Stomach (tissue), 9 donors: ENCODE results near the gene ABCC8. TPM values are rescaled to one million over a fixed set of nuclear protein-coding genes. Genes with fewer than 3 reads are reported as not detected.

Experiments used
- DNase-seq, 2 donors: peaks; one replicate each; pipeline versions ENCODE4 v3.0.0 to v3.0.0-alpha.2; 2013 to 2019
- H3K27ac ChIP-seq, 5 donors: fragments of 200-600 bp in 4 of 5; sonication (generic) in 4 of 5; one replicate each; pipeline ENCODE4 v1.5.1; 2013 to 2019; ENCODE audit warnings: mild to moderate bottlenecking in 1 of 5, moderate library complexity in 1 of 5
- H3K27me3 ChIP-seq, 3 donors: fragments of 200-600 bp; sonication (generic); one replicate each; pipeline ENCODE4 v1.5.1; 2017 to 2019; ENCODE audit warnings: mixed run types in 1 of 3
- H3K36me3 ChIP-seq, 4 donors: fragments of 200-600 bp; sonication (generic); 1 replicate in 3 of 4; 2 replicates in 1 of 4; pipeline ENCODE4 v1.5.1; 2016 to 2019
- H3K4me1 ChIP-seq, 4 donors: fragments of 200-600 bp; sonication (generic); one replicate each; pipeline ENCODE4 v1.5.1; 2016 to 2019
- H3K4me3 ChIP-seq, 4 donors: fragments of 200-600 bp; sonication (generic) in 3 of 4; one replicate each; pipeline ENCODE4 v1.5.1; 2016 to 2019; ENCODE audit warnings: mild to moderate bottlenecking in 1 of 4
- H3K9me3 ChIP-seq, 4 donors: fragments of 200-600 bp; sonication (generic); one replicate each; pipeline ENCODE4 v1.5.1; 2016 to 2019
- CTCF ChIP-seq, 7 experiments: fragments of 450-650 bp in 4 of 7; fragments of 200-600 bp in 3 of 7; sonication (generic) in 3 of 7; IDR thresholded peaks; one replicate each; pipeline ENCODE4 v1.5.1; 2016 to 2019; ENCODE audit warnings: antibody characterized with exemption in 7 of 7, control low read depth in 2 of 7, mild to moderate bottlenecking in 1 of 7
- EP300 ChIP-seq: sonication (generic); formaldehyde crosslinking; IDR thresholded peaks from one replicate; pipeline ENCODE4 v1.6.1; 2017; ENCODE audit warnings: antibody characterized with exemption
- POLR2A ChIP-seq, 4 donors: fragments of 450-650 bp; IDR thresholded peaks; one replicate each; pipeline ENCODE4 v1.6.1; 2016; ENCODE audit warnings: antibody characterized with exemption in 4 of 4, control low read depth in 2 of 4, mild to moderate bottlenecking in 1 of 4, moderate library complexity in 1 of 4
- POLR2AphosphoS5 ChIP-seq, 3 donors: sonication (generic); formaldehyde crosslinking; IDR thresholded peaks; one replicate each; pipeline ENCODE4 v1.6.1; 2016; ENCODE audit warnings: antibody characterized with exemption in 3 of 3
- WGBS, 5 donors: extraction: QIAGEN DNeasy Blood & Tissue Kit in 3 of 5; methylation state at CpG; one replicate each; pipeline versions ENCODE4 v1.1.5 to v1.1.7; 2013 to 2018; 5-methylcytosine and 5-hydroxymethylcytosine counted together
- intact Hi-C: fragments of 100-400 bp; cut with DNase I; formaldehyde crosslinking; loops from one replicate; pipeline ENCODE4 v1.15.1; 2023; ENCODE audit warnings: low total_unique reads
- polyA plus RNA-seq, 3 donors: library from polyadenylated mRNA; stranded (reverse); fragments of 200-250 nt; gene quantifications; one replicate each; pipeline ENCODE4 v1.2.3, GENCODE V29; 2013
- total RNA-seq, 5 donors: library from RNA; depleted of rRNA; stranded (reverse); fragments of >200 nt; gene quantifications; one replicate each; pipeline versions ENCODE4 v1.1.0 to v1.2.3, GENCODE V29; 2014 to 2016
- donor health status: healthy with polysubstance abuse.
- donor health status: Bipolar disorder and iron deficiency.
- donor health status: healthy.

ABCC8 gene
- total and polyA plus RNA-seq, 8 donors = 3.9 to 69.6 (median 32.1) TPM; not detected in 1

- Histone ChIP-seq H3K9me3 (no peaks in the 10 kb centered on the region), H3K27ac (peak overlapping the region; percentile 34 to 77 (median 67)), H3K4me1 (peaks cover 22 to 52% (median 33%) of the 10 kb centered on the region in 4 donors), H3K27me3 (peaks cover 0 to 26% (median 0%) of the 10 kb centered on the region in 3 donors), H3K36me3 (no peaks in the 10 kb centered on the region), H3K4me3 (no peak overlapping the region)
- no peak for DNase-seq
- TF ChIP-seq POLR2AphosphoS5 (IDR thresholded peaks at IDR 0.05) (no peak), POLR2A (IDR thresholded peaks at IDR 0.05) (no peak)
- WGBS, 5 donors = 54 to 76% (median 61%) methylated on average over 6 of the region's 6 CpGs
- intact Hi-C loops = no loop called here
Observed at GRCh38 chr11:17411418-17411817, 65.2 kb downstream of the ABCC8 start.

GRCh38 chr11:17410606-17411379, 65.9 kb downstream of the ABCC8 start:
- no peaks in the 10 kb centered on the region for H3K9me3 ChIP-seq
- 23 to 32% (median 25%) methylated on average over 11 of the region's 11 CpGs for WGBS, 5 donors
- peak; percentile 53 to 93 for DNase-seq
- H3K4me1 ChIP-seq = peaks cover 28 to 58% (median 39%) of the 10 kb centered on the region in 4 donors
- H3K27me3 ChIP-seq = peaks cover 0 to 26% (median 0%) of the 10 kb centered on the region in 3 donors
- TF ChIP-seq CTCF (IDR thresholded peaks at IDR 0.05) = no peak
- TF ChIP-seq POLR2AphosphoS5 (IDR thresholded peaks at IDR 0.05) = peak; percentile 22 to 87 (median 83)
- no peak for TF ChIP-seq POLR2A (IDR thresholded peaks at IDR 0.05)
- TF ChIP-seq EP300 = no peak
- H3K4me3 ChIP-seq = no peak overlapping the region
- peak overlapping the region; percentile 34 to 77 (median 67) for H3K27ac ChIP-seq
- H3K36me3 ChIP-seq = no peaks in the 10 kb centered on the region
- intact Hi-C loops = no loop called here

- H3K4me1 ChIP-seq = peaks cover 34 to 60% (median 41%) of the 10 kb centered on the region in 4 donors
- intact Hi-C loops = no loop called here
- TF ChIP-seq POLR2A (IDR thresholded peaks at IDR 0.05) = no peak
- no peak for TF ChIP-seq EP300
- no peak for TF ChIP-seq CTCF (IDR thresholded peaks at IDR 0.05)
- no peak for TF ChIP-seq POLR2AphosphoS5 (IDR thresholded peaks at IDR 0.05)
- DNase-seq = no peak
- peaks cover 0 to 6% (median 0%) of the 10 kb centered on the region in 3 donors for H3K27me3 ChIP-seq
- 92 to 95% (median 94%) methylated on average over 7 of the region's 7 CpGs for WGBS, 5 donors
- no peaks in the 10 kb centered on the region for H3K36me3 ChIP-seq
- no peak overlapping the region for H3K4me3 ChIP-seq
- H3K27ac ChIP-seq = peak overlapping the region in 1 of 5 donors; percentile 85
- H3K9me3 ChIP-seq = no peaks in the 10 kb centered on the region
Observed at GRCh38 chr11:17408641-17409040, 68.0 kb downstream of the ABCC8 start.

GRCh38 chr11:17408026-17408425, 68.6 kb downstream of the ABCC8 start:
- Histone ChIP-seq H3K27me3 (no peaks in the 10 kb centered on the region), H3K4me1 (peaks cover 29 to 53% (median 35%) of the 10 kb centered on the region in 4 donors), H3K36me3 (no peaks in the 10 kb centered on the region), H3K27ac (peak overlapping the region in 3 of 5 donors; percentile 0 to 89 (median 85)), H3K9me3 (no peaks in the 10 kb centered on the region), H3K4me3 (no peak overlapping the region)
- TF ChIP-seq POLR2A (IDR thresholded peaks at IDR 0.05) (no peak), CTCF (IDR thresholded peaks at IDR 0.05) (no peak), EP300 (no peak), POLR2AphosphoS5 (IDR thresholded peaks at IDR 0.05) (no peak)
- WGBS, 5 donors = 88 to 100% (median 93%) methylated on average over 2 of the region's 2 CpGs
- intact Hi-C loops = no loop called here
- no peak for DNase-seq

- H3K4me1 ChIP-seq = peaks cover 26 to 49% (median 32%) of the 10 kb centered on the region in 4 donors
- H3K4me3 ChIP-seq = no peak overlapping the region
- H3K36me3 ChIP-seq = no peaks in the 10 kb centered on the region
- WGBS, 5 donors = 77 to 93% (median 89%) methylated on average over 2 of the region's 2 CpGs
- intact Hi-C loops = no loop called here
- DNase-seq = no peak
- H3K27me3 ChIP-seq = no peaks in the 10 kb centered on the region
- TF ChIP-seq POLR2A (IDR thresholded peaks at IDR 0.05) (no peak), EP300 (no peak), CTCF (IDR thresholded peaks at IDR 0.05) (no peak), POLR2AphosphoS5 (IDR thresholded peaks at IDR 0.05) (no peak)
- no peaks in the 10 kb centered on the region for H3K9me3 ChIP-seq
- peak overlapping the region in 3 of 5 donors; percentile 0 to 89 (median 85) for H3K27ac ChIP-seq
Observed at GRCh38 chr11:17407575-17407974, 69.1 kb downstream of the ABCC8 start.
